Psoas muscle (tissue), 8 donors: ENCODE measurements around the gene FGGY. TPM values are rescaled to one million over a fixed set of nuclear protein-coding genes. Genes with fewer than 3 reads are reported as not detected.
"Not testable (repeated sequence)": the region's sequence is repeated elsewhere in the genome, so short reads cannot be mapped to it uniquely, and the experiment has no call there.

Experiments used
- ATAC-seq, 4 donors: fragments of 200-7000 bp; cut with Tn5 transposase; one replicate each; pipeline ENCODE4 v1.9.1; 2020; ENCODE audit warnings: moderate library complexity in 3 of 4, mild to moderate bottlenecking in 2 of 4
- DNase-seq, 2 donors: peaks; one replicate each; pipeline ENCODE4 v3.0.0-alpha.2; 2020
- H3K27ac ChIP-seq: fragments of 200-600 bp; one replicate; pipeline ENCODE4 v1.8.0; 2022
- H3K27me3 ChIP-seq, 3 donors: fragments of 200-600 bp in 1 of 3; one replicate each; pipeline versions ENCODE4 v1.6.1 to v1.8.0; 2013 to 2022; ENCODE audit warnings: low read length in 2 of 3, mild to moderate bottlenecking in 2 of 3, moderate library complexity in 1 of 3; ENCODE audit not compliant: insufficient read depth in 3 of 3
- H3K36me3 ChIP-seq, 2 donors: fragments of 200-600 bp in 1 of 2; one replicate each; pipeline versions ENCODE4 v1.6.1 to v1.8.0; 2013 to 2022; ENCODE audit warnings: low read depth in 1 of 2, mild to moderate bottlenecking in 1 of 2, moderate library complexity in 1 of 2; ENCODE audit not compliant: insufficient read depth in 1 of 2
- H3K4me1 ChIP-seq: fragments of 200-600 bp; one replicate; pipeline ENCODE4 v1.8.0; 2022
- H3K4me3 ChIP-seq: fragments of 200-600 bp; one replicate; pipeline ENCODE4 v1.8.0; 2022; ENCODE audit warnings: mild to moderate bottlenecking
- H3K9me3 ChIP-seq: fragments of 200-600 bp; one replicate; pipeline ENCODE4 v1.8.0; 2022
- CTCF ChIP-seq: fragments of 200-600 bp; IDR thresholded peaks from one replicate; pipeline ENCODE4 v1.8.0; 2022; ENCODE audit warnings: antibody characterized with exemption
- WGBS, 3 donors: extraction: QIAGEN DNeasy Blood & Tissue Kit; methylation state at CpG; one replicate each; pipeline versions ENCODE4 v1.1.6 to v1.1.7; 2013; 5-methylcytosine and 5-hydroxymethylcytosine counted together
- intact Hi-C, 2 donors: fragments of 100-400 bp; cut with DNase I; formaldehyde crosslinking; loops; one replicate each; pipeline versions ENCODE4 v1.11.0 to v1.14.2; 2022
- polyA plus RNA-seq, 3 donors: library from polyadenylated mRNA; stranded (reverse); fragments of 200-250 nt; gene quantifications; one replicate each; pipeline ENCODE4 v1.2.3, GENCODE V29; 2013
- total RNA-seq, 4 donors: library from RNA; stranded (reverse); fragmentation: NEBNext Ultra II Directional in 2 of 4; extraction: Animal tissue kit (Norgen Biotek cat#: 25700) in 2 of 4; gene quantifications; one replicate each; pipeline versions ENCODE4 v1.2.1 to v1.2.4, GENCODE V29; 2021 to 2023
- donor health status: healthy with polysubstance abuse.
- donor health status: DM: no; HTN: no; CAD: no; lungs with moderate emphysema.
- donor health status: Bipolar disorder and iron deficiency.
- donor health status: healthy.
- donor health status: DM: yes; HTN: yes; CAD: no.
- donor health status: DM: no; HTN: no; CAD: no.
- donor health status: DM: no; HTN: no; CAD: no.
- donor health status: DM: yes; HTN: yes; CAD: no.

FGGY gene
- total and polyA plus RNA-seq, 7 donors: 11.9 to 72.2 (median 46.5) TPM

GRCh38 chr1:59526240-59526639 lies 229.3 kb downstream of the FGGY start:
- DNase-seq (no peak), ATAC-seq (no peak)
- no peak overlapping the region for H3K4me3 ChIP-seq
- WGBS, 3 donors: 78 to 93% (median 80%) methylated on average over 1 of the region's 1 CpG
- intact Hi-C loops: loop anchor here in 1 of 2 donors (10.0 kb wide), 1 partner anchor 159 kb away; no protein-coding TSS in a partner anchor
- no peaks in the 10 kb centered on the region for H3K27me3 ChIP-seq
- peaks cover 21% of the 10 kb centered on the region for H3K4me1 ChIP-seq
- H3K9me3 ChIP-seq: no peaks in the 10 kb centered on the region
- no peak overlapping the region for H3K27ac ChIP-seq
- no peak for TF ChIP-seq CTCF
- no peaks in the 10 kb centered on the region for H3K36me3 ChIP-seq

- no peak overlapping the region for H3K27ac ChIP-seq
- H3K4me3 ChIP-seq: no peak overlapping the region
- no peaks in the 10 kb centered on the region for H3K9me3 ChIP-seq
- intact Hi-C loops: loop anchor here in 1 of 2 donors (10.0 kb wide), 1 partner anchor 156 kb away; no protein-coding TSS in a partner anchor
- H3K4me1 ChIP-seq: peaks cover 5% of the 10 kb centered on the region
- TF ChIP-seq CTCF: no peak
- ATAC-seq (no peak), DNase-seq (no peak)
- WGBS, 3 donors: 90 to 96% (median 96%) methylated on average over 3 of the region's 3 CpGs
- H3K36me3 ChIP-seq: no peaks in the 10 kb centered on the region
- H3K27me3 ChIP-seq: no peaks in the 10 kb centered on the region
These were observed 231.6 kb downstream of the FGGY start for GRCh38 chr1:59528471-59528870.

- intact Hi-C loops: loop anchor here in 1 of 2 donors (10.0 kb wide), 1 partner anchor 156 kb away; no protein-coding TSS in a partner anchor
- WGBS, 3 donors: 98 to 99% (median 99%) methylated on average over 2 of the region's 2 CpGs
- DNase-seq (no peak), ATAC-seq (no peak)
- H3K27ac ChIP-seq: no peak overlapping the region
- no peaks in the 10 kb centered on the region for H3K36me3 ChIP-seq
- H3K4me3 ChIP-seq: no peak overlapping the region
- H3K27me3 ChIP-seq: no peaks in the 10 kb centered on the region
- TF ChIP-seq CTCF: no peak
- H3K4me1 ChIP-seq: peaks cover 5% of the 10 kb centered on the region
- H3K9me3 ChIP-seq: no peaks in the 10 kb centered on the region
These were observed 232.0 kb downstream of the FGGY start for GRCh38 chr1:59528900-59529299.

- Histone ChIP-seq H3K27ac (no peak overlapping the region), H3K9me3 (no peaks in the 10 kb centered on the region), H3K27me3 (no peaks in the 10 kb centered on the region), H3K36me3 (no peaks in the 10 kb centered on the region), H3K4me3 (no peak overlapping the region), H3K4me1 (peaks cover 5% of the 10 kb centered on the region)
- no peak for DNase-seq
- ATAC-seq: no peak
- 96 to 98% (median 97%) methylated on average over 3 of the region's 3 CpGs for WGBS, 3 donors
- intact Hi-C loops: no loop called here
- no peak for TF ChIP-seq CTCF
These were observed 233.2 kb downstream of the FGGY start for GRCh38 chr1:59530119-59530518.

- no peak overlapping the region for H3K27ac ChIP-seq
- H3K36me3 ChIP-seq: no peaks in the 10 kb centered on the region
- DNase-seq (no peak), ATAC-seq (no peak)
- H3K27me3 ChIP-seq: no peaks in the 10 kb centered on the region
- no peaks in the 10 kb centered on the region for H3K4me1 ChIP-seq
- H3K4me3 ChIP-seq: no peak overlapping the region
- intact Hi-C loops: no loop called here
- no peaks in the 10 kb centered on the region for H3K9me3 ChIP-seq
- no peak for TF ChIP-seq CTCF
These were observed 235.2 kb downstream of the FGGY start for GRCh38 chr1:59532102-59532501.

- 97 to 100% (median 100%) methylated on average over 1 of the region's 2 CpGs for WGBS, 3 donors
These were observed 241.6 kb downstream of the FGGY start for GRCh38 chr1:59538476-59538875.

More at GRCh38 chr1:59538476-59538875, 241.6 kb downstream of the FGGY start:
- H3K4me1 ChIP-seq: peaks cover 33% of the 10 kb centered on the region
- H3K9me3 ChIP-seq, H3K27ac ChIP-seq, ATAC-seq, DNase-seq, H3K4me3 ChIP-seq, intact Hi-C loops, H3K36me3 ChIP-seq, H3K27me3 ChIP-seq: not testable (repeated sequence)
